HG02763 (cell line): Measurements from ENCODE around the gene MR1.

Experiments used
- ATAC-seq: cut with Tn5 transposase; IDR thresholded peaks from one replicate; pipeline ENCODE4 v1.9.1; 2021; ENCODE audit warnings: mild to moderate bottlenecking, moderate library complexity; ENCODE audit not compliant: unreplicated experiment

MR1 gene

DNA sequence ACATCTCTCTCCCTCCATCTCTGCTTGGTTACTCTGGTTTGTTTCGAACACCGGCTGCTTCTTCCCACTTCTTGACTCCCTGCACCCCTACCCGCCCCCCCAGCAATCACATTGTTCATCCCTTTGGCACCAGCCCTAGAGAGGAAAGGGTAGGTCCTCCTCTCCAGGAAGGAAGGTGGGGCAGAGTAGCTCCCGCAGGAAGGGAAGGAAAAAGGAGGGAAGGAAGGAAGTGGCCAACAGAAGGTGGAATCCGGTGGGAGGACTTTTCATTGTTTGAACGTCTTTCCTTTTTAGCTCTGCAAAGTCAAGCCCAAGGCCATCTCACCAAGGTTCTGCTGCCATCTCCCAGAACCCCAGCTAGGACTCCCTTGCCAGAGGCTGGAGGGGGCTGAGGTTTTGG is 72.7 kb downstream of the MR1 start:
- no peak for ATAC-seq

DNA sequence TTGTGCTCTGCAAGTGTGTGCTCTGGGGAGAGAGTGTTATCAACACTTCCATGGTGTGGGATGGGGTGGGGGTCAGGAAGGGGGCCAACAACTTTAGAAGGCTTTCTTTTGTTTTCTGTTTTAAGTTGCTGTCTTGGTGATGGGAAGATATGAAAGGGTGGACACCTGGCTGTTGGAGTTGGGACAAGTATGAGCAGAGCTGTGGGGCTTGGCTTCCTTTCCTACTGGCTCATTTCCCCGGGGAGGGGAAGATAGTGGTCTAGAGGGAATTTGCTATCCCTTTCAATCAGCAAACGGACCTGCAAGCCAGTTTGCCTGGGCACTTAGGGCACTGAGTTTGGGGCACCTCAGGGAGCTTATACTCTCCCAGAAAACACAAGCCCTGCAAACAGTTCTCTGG is 73.9 kb downstream of the MR1 start:
- no peak for ATAC-seq

DNA sequence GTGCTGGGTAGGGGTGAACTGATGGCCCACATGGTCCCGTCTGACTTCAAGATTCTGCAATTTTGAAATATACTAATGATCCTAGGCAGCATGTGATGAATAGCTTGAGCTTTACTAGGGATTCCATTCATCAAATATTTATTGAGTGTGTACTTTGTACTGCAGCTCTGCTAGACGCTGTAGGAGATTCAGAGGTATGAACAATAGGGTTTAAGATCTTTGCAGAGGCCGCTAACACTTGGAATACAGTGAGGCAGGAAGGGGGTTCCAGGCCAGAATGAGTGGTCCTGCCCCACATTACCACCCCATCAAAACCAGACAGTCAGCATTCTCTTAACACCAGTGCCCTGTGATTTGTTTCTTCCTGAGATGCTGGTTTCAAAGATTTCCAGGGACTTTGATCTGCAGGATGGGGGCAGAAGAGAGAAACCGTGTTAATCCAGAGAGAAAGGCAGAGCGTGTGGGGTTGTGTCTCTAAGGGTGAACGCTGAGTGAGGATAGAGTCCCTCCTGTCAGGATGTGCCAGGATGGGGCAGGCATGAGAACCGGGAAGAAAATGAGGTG is 74.6 kb downstream of the MR1 start:
- no peak for ATAC-seq

DNA sequence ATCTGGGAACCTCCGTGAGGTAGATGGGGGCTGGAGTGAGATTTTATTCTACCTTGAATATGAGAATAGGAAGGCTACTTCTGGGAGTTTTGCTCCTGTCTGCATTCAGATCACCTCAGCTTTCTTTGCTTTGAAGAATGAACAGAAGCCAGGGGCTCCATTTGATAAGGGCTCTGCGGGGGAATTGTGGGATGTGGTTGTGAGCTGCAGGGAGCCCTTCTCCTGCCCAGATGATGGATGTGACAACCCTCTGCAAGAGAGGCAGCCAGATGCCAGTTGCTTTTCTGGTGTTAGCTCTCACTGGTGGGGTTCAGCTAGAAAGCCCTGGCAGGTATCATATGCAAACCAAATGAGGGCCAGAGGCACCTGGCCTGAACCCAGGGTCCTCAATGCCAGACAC is 76.2 kb downstream of the MR1 start:
- ATAC-seq = no peak
